Measurements from ENCODE around the gene FNDC3B. TPM values are rescaled to one million over a fixed set of nuclear protein-coding genes. Genes with fewer than 3 reads are reported as not detected.

FNDC3B gene
- total and polyA plus RNA-seq, 2 donors (not counting 1 experiment from before 2014, with no cell fraction given) = 1.2 to 9.2 TPM

GRCh38 chr3:172266103-172266502 lies 226.7 kb downstream of the FNDC3B start:
- Histone ChIP-seq H3K4me2 (replicated peaks; ENCODE audit: low read depth, low read length, poor library complexity, severe bottlenecking) (no peak overlapping the region), H3K27ac (ENCODE audit: low read length in 2 of 2) (no peak overlapping the region), H3K4me1 (ENCODE audit: control insufficient read depth in 2 of 2, insufficient read depth in 2 of 2, low read length in 2 of 2) (no peaks in the 10 kb centered on the region), H4K20me1 (ENCODE audit: control insufficient read depth, insufficient read depth, low read length, poor library complexity, severe bottlenecking) (no peaks in the 10 kb centered on the region), H2AFZ (ENCODE audit: insufficient read depth, low read depth, low read length, poor library complexity, severe bottlenecking) (no peak overlapping the region), H3K9ac (ENCODE audit: low read length) (no peak overlapping the region), H3K9me3 (ENCODE audit: control extremely low read depth in 1 of 3, control insufficient read depth in 2 of 3, insufficient read depth in 1 of 3, low read length in 2 of 3) (no peaks in the 10 kb centered on the region), H3K27me3 (replicated peaks in 1 of 4; ENCODE audit: control extremely low read depth in 1 of 4, control insufficient read depth in 3 of 4, insufficient read depth in 4 of 4, low read length in 3 of 4) (no peaks in the 10 kb centered on the region), H3K4me3 (ENCODE audit: control extremely low read depth in 1 of 5, extremely low read depth in 1 of 5, insufficient read depth in 1 of 5, low read depth in 2 of 5, low read length in 4 of 5) (no peak overlapping the region), H3K79me2 (ENCODE audit: control insufficient read depth, insufficient read depth, low read length) (no peaks in the 10 kb centered on the region), H3K36me3 (replicated peaks in 1 of 2; ENCODE audit: control extremely low read depth in 1 of 2, control insufficient read depth in 1 of 2, extremely low read depth in 1 of 2, insufficient read depth in 2 of 2, low read length in 1 of 2) (no peaks in the 10 kb centered on the region)
- WGBS (ENCODE audit: insufficient coverage) = 100% methylated on average over 3 of the region's 3 CpGs
- intact Hi-C loops (cut with micrococcal nuclease) = no loop called here
- H3K4me3 Mint-ChIP-seq = no peak overlapping the region
- DNase-seq (no peak), ATAC-seq (ENCODE audit: low read depth) (no peak)
- ChIA-PET POLR2A (no interaction called here), CTCF (no interaction called here)
- peaks cover 3% of the 10 kb centered on the region for H3K4me1 Mint-ChIP-seq
- H3K9me3 Mint-ChIP-seq (ENCODE audit: insufficient read depth) = no peaks in the 10 kb centered on the region
- no peak overlapping the region for H3K27ac Mint-ChIP-seq
- TF ChIP-seq CTCF (IDR thresholded peaks at IDR 0.05) (no peak), EZH2 (IDR thresholded peaks at IDR 0.05; ENCODE audit: borderline replicate concordance, insufficient read depth, low read depth, low read length, poor library complexity, severe bottlenecking) (no peak)
- no peaks in the 10 kb centered on the region for H3K27me3 Mint-ChIP-seq

DNA sequence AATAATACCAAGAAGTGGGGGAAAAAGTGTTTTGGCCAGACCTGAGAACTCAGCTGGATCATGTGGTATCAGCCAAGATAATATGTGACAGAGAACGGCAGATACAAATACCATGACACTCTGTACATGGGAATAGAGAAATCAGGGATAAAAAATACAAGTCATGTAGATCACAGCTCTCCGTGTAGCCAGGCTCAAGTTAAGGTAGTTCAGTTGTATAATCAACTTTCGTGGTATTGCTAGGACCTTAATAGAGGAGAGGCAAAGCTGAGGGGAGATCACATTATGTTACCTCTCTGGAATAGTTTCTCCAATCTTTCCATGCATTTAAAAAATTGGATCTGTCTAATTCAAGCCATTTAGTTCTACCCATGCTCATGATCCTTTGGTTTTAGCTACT lies 229.0 kb downstream of the FNDC3B start:
- no peaks in the 10 kb centered on the region for H3K27me3 Mint-ChIP-seq
- TF ChIP-seq CTCF (IDR thresholded peaks at IDR 0.05) (no peak), EZH2 (IDR thresholded peaks at IDR 0.05; ENCODE audit: borderline replicate concordance, insufficient read depth, low read depth, low read length, poor library complexity, severe bottlenecking) (no peak)
- WGBS (ENCODE audit: insufficient coverage) = 83% methylated on average over 1 of the region's 3 CpGs
- CTCF ChIA-PET = no interaction called here
- Histone ChIP-seq H3K4me3 (ENCODE audit: control extremely low read depth in 1 of 5, extremely low read depth in 1 of 5, insufficient read depth in 1 of 5, low read depth in 2 of 5, low read length in 4 of 5) (no peak overlapping the region), H3K79me2 (ENCODE audit: control insufficient read depth, insufficient read depth, low read length) (no peaks in the 10 kb centered on the region), H3K36me3 (replicated peaks in 1 of 2; ENCODE audit: control extremely low read depth in 1 of 2, control insufficient read depth in 1 of 2, extremely low read depth in 1 of 2, insufficient read depth in 2 of 2, low read length in 1 of 2) (no peaks in the 10 kb centered on the region), H3K9ac (ENCODE audit: low read length) (no peak overlapping the region), H2AFZ (ENCODE audit: insufficient read depth, low read depth, low read length, poor library complexity, severe bottlenecking) (no peak overlapping the region), H3K4me1 (ENCODE audit: control insufficient read depth in 2 of 2, insufficient read depth in 2 of 2, low read length in 2 of 2) (no peaks in the 10 kb centered on the region), H4K20me1 (ENCODE audit: control insufficient read depth, insufficient read depth, low read length, poor library complexity, severe bottlenecking) (no peaks in the 10 kb centered on the region), H3K4me2 (replicated peaks; ENCODE audit: low read depth, low read length, poor library complexity, severe bottlenecking) (no peak overlapping the region), H3K9me3 (ENCODE audit: control extremely low read depth in 1 of 3, control insufficient read depth in 2 of 3, insufficient read depth in 1 of 3, low read length in 2 of 3) (no peaks in the 10 kb centered on the region), H3K27me3 (replicated peaks in 1 of 4; ENCODE audit: control extremely low read depth in 1 of 4, control insufficient read depth in 3 of 4, insufficient read depth in 4 of 4, low read length in 3 of 4) (no peaks in the 10 kb centered on the region), H3K27ac (ENCODE audit: low read length in 2 of 2) (no peak overlapping the region)
- no peak overlapping the region for H3K27ac Mint-ChIP-seq
- no peak for DNase-seq
- no peak for ATAC-seq (ENCODE audit: low read depth)
- POLR2A ChIA-PET = no interaction called here
- no peak overlapping the region for H3K4me3 Mint-ChIP-seq
- H3K4me1 Mint-ChIP-seq = peaks cover 3% of the 10 kb centered on the region
- H3K9me3 Mint-ChIP-seq (ENCODE audit: insufficient read depth) = no peaks in the 10 kb centered on the region
- intact Hi-C loops (cut with micrococcal nuclease) = no loop called here

Measured in B cell (primary cell).